NCI-H524 (cell line): Measurements from ENCODE around the gene MACROD2.

Source experiments
- DNase-seq, 2 experiments: peaks; one replicate each; lab custom pipeline; 2025; lab: John Stamatoyannopoulos, UW

The MACROD2 gene

DNA sequence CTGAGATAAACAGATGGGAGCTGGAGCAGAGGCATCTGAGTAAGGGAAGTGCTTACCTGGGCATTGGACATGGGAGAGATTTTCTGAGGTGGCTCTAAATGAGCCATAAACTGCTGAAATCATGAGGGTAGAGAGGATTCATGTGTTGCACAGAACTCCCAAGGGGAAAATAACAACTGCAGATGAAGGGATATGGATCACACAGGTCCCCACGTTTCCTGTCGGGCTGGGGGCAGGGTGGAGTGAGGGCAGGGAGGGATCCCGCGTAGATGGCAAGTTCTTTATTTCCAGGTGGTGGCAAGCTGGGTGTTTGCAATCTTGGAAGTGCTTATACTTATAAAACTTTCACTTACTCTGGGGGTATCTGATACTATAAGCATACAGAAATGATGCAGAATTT lies 764.7 kb downstream of the MACROD2 start:
- DNase-seq = no peak

DNA sequence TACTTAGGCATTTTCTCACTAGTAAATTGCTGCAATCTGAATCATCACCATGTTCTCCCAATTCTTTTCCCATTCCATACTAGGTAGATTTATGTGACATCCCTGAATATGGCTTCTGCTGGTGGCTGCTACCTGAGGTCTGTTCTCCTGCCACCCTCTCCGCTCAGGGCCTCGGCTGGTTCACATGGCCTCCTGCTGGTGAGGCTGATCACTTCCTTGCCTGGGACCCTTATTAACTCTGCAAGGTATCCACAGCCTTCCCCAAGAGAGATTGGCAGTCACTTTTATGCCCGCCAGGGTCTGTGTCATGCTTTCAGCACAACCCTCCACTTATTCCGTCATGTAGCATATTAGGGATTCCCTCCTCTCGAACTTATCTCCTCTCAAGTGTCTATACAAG lies 766.6 kb downstream of the MACROD2 start:
- no peak for DNase-seq

DNA sequence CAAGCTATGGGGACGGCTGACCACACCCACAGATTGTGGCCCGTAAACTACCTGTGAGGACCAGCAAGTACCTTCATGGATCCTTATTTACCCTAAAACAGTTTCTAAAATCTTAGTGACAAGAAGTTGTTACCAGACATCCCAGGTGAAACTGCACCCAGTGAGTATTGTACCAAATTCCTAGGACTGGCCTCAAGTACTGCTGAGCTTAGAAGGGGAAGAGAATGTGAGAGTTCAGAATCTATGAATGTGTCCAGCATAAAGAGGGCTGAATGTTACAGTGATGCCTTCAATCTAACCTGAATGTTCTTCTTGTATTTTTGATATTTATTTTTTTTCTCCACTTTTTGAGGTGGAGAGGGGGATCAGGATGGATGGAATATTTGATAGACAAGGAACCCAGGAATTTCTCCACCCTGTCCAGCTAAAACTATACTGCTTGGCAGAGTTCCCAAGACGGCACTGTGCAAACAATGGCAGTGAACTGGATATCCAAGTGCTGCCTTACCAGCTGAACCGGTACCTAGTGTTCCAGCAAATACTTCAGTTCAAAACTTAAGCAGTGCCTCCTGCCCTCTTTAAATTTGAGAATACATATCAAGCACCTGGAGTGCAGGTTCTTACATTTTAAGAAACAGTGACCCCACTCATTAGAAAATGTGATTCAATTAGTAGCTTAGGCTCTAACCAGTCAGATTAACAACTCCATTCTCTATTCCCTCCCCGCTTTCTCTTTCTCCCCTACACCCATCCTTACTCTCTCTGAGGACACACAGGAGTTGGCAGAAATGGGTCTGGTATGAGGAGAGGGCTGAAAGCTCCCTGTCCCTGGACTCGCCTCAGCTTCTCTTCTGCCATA lies 769.4 kb downstream of the MACROD2 start:
- no peak for DNase-seq

DNA sequence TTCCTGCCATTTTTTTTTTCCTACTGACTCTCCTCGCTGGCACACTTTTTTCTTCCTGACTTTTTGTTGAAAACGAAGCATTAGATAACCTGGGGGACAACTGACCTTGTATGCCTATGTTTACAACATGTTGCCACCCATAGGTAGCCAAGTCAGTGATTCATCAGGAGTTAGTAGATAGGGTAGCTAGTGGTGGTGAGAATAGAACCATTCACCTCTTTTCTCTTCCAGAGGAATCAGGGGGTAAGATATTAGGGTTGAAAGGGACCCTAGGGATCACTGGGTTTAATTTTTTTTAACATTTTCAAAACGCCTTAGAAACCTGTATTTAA lies 770.0 kb downstream of the MACROD2 start:
- DNase-seq = no peak

DNA sequence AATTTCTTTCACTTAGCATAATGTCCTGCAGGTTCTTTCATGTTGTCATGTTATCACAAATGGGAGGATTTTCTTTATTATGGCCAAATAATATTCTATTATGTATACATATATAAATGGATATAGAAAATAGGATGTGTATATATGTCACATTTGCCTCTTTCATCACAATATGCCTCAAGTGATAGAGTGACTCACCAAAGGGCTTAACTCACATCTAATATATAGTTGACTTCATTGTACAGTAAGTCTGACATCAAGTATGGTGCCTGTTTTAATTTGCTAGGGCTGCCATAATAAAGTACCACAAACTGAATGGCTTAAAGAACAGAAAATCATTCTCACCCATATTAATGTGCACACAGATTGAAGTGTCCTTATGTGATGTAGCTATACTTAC lies 778.2 kb downstream of the MACROD2 start:
- DNase-seq = no peak

DNA sequence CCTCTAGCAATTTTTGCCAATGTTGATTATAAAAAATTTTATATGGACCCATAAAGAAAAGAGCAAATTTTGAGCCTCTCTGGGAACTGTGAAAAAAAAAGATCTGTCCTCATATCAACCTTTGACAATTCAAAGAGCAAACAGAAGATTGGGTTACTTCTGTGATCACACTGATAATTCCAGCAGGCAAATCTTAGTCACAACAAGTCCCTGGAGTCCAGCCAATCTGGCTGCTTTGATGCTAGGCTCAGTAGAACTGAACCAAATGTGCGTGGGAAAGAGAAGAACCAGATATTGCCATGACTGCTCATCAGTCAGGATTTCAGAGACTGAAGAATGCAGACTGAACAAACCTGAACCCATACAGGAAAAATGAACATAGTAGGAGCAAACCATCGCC lies 780.5 kb downstream of the MACROD2 start:
- DNase-seq = peak in 1 of 2 experiments; percentile 16

DNA sequence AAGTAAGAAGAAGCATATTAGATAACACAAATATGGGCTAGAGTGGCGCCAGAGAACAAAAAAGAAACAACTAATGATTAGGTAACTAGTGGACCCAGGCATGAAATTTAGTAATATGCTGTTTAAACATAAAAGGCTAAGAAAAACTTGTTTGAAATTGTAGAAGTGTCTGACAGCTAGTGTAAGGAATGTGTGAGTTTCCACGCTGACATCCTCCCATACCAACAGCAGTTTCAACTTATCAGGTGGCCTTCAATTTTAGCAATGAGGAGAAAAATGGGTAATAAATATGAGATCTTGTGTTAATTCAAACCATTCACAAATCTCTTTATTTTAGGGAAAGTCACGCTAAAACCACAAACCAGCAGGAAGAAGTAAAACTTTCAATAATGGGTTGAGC lies 782.3 kb downstream of the MACROD2 start:
- no peak for DNase-seq

DNA sequence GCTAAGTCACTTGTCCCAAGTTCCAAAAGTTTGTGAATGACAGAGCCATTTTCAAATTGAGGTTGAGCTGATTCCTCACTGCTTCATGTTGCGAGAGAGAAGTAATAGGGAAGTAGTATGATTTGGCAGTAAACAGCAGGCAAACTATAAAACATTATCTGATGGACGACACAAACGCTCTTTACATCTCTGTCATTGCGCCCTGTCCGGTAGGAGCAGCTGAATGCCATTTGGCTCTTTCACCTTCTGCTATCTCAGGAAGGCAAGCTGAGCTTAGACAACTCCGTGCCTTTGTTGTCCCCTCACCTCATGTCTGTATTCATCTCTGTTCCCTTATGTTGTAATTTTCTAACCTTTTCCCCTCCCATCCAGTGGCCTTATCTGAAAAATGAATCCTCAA lies 782.8 kb downstream of the MACROD2 start:
- no peak for DNase-seq

DNA sequence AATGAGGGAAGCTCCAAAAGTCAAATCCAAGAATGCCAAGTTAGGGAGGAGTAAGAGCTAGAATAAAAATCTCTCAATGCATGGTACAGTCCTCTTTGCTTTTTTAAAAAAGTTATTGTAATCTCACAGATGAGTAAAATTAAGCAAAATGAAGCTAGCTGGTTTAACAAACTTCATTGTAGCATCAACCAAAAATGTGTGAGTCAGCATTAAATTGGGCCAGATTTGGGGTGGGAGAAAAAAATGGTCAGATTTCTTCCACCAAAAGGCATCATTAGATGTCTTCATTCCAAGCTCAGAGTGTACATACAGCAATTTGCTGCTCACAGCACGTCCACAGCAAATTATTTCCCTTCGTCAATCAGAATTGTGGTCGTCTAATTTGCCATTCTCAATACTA lies 783.6 kb downstream of the MACROD2 start:
- no peak for DNase-seq

DNA sequence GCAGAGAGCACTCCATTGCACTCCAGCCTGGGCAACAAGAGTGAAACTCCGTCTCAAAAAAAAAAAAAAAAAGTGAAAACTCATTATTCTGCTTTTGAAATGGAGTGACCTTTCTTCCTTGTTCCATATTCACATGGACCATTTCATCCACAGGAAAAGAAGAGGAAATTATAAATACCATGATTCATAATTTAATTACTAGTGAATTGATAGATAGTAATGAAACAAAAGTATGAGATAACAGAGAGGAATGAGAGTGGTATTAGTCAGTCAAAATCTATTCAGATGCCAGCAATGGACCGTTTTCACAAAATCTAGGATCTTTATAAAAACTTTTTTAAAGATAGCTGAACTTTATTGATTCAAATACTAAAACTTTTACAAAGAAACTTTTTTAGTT lies 785.2 kb downstream of the MACROD2 start:
- no peak for DNase-seq

DNA sequence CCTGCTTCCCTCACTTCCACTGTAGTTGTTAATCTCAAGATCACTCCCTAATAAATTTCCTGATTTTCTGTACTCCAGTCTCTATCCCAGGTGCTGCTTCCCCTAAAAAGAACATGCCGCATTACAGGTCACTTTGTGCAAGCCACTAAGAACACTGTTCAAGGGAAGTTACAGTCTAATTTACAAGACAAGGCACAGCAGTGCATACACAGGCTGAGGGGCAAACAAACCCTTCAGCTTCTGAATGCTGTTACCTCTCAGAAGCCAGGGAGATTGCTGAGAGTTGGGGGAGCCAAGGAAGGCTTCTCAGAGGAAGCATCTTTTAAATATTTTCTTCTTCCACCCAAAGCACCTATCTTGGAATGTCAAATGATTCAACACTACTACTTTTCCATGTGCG lies 787.4 kb downstream of the MACROD2 start:
- no peak for DNase-seq

DNA sequence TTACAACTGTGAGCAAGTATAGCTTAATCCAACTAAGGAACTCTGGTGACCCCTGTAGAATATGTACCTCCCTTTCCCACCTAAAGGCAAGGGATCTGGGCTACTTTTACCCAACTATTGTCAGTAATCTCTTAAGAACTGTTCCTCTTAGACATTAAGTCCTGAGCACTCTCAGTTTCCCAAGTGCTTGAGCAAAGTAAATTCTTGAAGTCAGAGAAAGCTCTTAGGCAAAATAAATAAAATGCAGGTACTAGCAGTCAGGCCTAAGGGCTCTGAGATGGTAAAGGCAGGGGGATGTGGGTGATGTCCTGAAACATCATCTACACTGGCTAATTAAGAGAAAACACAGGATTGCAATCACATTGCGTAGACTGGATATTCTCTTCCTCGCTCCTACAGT lies 788.5 kb downstream of the MACROD2 start:
- no peak for DNase-seq

DNA sequence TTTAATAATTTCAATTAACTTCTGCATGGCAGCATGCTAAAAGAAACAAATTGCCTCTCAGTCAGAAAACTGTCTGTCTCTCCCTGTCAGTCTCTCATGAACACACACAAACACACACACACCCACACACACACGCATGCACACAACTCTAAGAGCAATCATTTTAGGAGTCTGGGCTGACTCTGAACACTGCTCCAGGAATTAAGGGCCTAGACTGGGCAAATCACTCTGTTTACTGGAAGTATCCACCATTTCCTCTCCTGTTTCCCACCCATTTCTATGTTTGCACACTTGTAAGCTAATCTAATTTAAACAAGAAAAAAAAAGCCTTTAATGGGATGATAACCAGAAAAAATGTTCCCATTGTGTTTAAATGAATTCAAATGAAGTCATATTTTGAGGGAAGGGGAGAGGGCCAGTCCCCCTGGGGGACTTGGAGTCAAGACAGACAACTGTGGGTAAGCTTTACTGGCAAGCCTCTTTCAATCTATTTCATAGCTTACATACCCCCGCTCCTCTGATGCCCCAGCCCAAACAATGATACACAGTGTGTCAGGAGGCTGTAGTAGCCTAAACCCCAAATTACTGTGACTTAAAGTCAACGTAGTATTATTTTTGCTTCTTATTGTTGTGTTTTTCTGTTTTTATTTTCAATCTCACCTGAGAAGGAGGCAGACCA lies 789.9 kb downstream of the MACROD2 start:
- no peak for DNase-seq

DNA sequence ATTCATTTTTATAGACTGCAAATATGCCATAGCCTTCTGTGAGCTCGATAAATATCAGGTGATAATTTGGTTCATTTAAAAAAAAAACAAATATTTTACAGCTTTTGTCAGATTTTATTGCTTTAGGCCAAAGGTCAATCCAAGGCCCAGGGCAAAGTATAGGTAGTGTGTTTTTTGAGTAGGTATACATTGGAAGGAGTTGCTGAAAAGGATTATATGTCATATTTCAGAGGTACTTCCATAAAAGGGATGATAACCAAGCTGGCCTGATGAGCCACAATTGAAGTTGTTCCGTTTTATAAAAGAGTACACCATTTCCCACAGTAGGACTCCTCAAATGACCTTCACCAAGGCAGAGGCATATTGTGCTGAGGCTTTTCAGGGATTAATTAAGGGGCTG lies 794.9 kb downstream of the MACROD2 start:
- DNase-seq = no peak

DNA sequence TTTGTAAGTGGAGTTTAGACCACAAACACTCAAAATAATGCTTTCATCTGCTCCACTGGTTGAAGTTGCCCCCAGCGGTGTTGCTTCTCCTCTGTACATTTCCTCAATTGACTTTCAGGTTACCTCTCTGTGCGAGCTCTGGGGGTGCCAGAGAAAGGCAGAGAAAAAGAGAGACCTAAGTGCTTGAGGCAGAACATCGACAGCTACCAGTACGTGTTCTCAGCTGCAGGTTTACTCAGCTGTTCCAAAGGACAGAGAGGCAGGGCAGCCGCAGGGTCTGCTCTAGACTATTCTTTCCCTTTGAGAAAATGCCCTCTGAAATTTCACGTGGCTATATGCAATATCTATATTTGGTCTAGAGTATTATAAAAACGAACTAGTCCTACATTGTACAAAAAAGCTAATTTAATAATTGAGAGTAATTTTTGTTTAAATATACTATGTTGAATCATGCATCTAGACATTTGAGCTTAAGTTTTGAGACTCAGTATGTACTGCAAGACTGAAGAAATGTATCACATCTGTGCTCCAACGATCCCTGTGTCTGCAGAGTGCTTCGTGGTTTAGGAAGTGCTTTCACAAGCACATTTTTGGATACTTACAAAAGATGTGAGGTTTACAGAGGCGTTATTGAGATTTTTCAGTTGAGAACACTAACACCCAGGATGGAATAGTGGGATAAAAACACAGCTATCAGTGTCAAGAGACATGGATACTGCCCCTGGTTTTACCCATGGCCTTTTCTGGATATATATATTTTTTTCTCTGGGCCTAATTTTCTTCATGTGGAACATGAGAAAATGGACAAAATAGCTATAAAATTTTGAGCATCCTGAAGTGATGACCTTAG lies 795.7 kb downstream of the MACROD2 start:
- DNase-seq = no peak

DNA sequence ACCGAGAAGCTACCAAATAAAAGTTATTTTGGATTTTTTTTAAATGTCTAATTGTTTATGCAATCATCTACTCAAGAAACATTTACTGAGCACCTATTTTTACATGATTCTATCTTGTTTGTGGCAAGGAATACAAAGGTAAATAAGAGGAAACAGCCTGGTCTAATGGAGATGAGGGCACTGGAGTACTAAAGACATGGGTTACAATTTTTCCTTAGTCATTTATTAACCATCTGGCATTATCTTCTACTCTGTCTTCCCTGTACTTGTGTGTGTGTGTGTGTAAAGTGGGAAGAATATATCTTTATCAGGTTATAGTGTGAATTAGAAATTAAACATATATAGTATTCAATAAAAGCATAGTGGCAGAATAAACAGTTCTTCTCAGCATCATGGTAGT lies 797.6 kb downstream of the MACROD2 start:
- no peak for DNase-seq

DNA sequence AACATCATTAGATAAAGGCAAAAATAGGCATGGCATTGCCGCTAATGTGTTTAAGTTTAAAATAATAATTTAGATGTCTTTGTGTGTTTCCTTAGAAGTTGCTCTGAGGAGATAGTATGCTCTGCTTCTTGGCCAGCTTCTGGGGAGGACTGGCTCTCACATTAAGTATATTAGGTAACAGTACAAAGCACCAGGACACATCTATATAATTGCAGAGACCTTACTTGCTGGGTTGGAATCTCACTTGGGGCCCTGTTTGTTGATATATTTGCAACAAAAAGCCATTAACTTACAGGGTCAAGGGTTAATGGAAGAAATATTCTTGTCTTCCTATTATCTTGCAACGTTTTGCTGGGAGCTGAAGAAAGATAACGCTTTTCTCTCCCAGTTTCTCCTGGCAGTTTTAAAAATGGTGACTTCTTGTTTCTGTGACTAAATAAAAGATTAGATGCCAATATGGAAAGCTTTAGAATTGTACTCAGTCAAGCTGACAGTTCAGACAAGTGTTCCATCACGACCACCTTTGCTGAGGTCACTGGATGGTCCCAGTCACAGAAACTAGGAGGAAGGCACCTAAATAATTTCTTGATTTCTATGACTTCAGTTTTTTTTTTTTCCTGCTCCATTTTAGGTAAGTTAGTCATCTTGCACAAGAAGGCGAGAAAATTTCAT lies 804.4 kb downstream of the MACROD2 start:
- DNase-seq = no peak

DNA sequence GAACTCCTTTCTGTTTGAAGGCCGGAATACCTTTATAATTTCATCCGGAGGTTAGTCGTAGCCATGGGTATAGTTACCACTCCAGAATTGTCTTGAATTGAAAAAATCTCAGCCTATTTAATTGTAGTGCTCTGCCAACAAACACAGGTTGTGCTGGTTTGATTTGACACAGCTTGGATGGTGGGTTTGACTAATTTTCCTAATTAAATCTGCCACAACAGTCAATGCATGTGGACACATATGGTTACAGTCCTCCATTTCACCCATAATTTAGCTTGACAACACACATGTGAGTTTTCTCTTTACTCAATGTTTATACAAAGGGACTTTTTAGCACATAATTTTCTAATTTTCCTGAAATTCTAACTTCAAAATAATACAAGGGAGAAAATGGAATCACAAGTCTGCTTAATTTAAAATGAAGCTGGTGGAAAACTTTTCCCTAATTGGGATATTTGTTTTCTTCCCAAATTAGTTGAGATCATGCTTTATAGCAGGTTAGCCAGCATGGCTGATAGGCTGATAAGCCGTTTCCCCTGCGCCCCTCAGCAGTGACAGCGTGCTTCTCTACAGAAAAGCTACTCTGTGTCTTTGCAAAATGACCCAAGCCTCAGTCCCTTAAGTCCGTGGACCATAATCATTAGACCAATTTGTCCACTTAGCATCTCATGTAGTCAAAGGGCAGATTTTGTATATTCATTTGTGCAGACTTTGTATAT lies 805.5 kb downstream of the MACROD2 start:
- no peak for DNase-seq

DNA sequence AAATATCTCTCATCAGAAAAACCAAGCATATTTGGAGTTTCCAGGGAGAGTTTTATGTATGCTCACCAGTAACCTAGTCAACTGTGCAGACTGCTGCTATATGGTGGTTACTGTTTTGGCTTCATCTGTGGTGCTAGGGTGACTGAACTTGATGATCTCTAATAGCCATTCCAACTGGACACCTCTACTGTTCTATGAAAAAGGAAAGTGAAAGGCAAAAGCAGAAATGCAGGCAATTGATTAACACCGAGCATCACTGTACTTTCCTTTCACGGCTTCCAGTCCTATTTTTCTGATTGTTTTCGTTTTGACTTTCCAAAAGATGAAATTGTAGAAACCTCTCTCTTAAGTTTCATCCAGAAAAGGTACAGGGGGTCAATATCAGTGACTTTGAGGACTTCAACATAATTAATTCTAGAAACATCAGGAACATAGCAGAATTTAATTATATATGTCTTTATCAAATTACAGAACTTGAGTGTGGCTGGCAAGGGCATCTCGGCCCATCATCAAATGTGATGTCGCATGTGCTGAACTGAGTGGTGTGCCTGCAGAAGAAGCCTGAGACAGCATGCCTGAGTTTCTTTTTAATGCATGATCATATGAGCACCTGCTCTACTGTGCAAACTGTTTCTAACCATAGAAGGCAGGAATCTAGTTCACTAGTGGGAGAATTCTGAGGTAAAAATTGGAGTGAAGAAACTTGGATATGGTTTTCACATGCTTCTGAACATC lies 806.4 kb downstream of the MACROD2 start:
- DNase-seq = no peak

DNA sequence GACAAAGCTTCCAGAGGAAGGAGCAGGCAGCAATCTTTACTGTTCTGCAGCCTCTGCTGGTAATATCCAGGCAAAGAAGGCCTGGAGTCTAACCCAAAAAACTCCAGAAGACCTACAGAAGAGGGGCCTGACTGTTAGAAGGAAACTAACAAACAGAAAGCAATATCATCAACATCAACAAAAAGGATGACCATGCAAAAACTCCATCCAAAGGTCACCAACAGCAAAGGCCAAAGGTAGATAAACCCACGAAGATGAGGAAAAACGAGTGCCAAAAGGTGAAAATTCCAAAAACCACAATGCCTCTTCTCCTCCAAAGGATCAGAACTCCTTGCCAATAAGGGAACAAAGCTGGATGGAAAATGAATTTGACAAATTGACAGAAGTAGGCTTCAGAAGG lies 811.9 kb downstream of the MACROD2 start:
- no peak for DNase-seq

DNA sequence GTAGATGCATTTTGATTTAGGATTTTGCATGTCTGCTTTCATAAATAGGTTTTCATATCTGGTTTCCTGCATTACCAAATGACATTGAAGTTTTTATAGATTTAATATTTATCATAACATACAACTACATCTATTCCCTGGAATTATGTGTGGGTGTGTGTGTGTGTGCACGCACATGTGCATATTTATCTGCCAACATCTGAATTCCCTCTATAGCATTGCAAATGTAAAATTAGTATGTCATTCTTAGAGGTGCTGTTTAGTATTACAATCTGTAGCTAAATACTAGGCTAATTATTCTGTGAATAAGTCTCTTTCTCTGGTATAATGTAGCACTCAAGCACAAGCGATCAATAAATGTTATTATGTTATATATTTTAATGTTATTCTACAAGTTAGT lies 820.0 kb downstream of the MACROD2 start:
- DNase-seq = no peak
